Neural cell (in vitro differentiated cells): ENCODE measurements around the gene SPTA1. TPM values are rescaled to one million over a fixed set of nuclear protein-coding genes. Genes with fewer than 3 reads are reported as not detected.

Source experiments
- polyA plus RNA-seq: library from polyadenylated mRNA; depleted of rRNA; stranded (reverse); fragments of >200 nt; gene quantifications from 2 replicates; pipeline ENCODE4 v1.2.3, GENCODE V29; 2014

Gene SPTA1
- polyA plus RNA-seq, 1 donor from 2014 or later: not detected

Other genes with a start within 250 kb of the SPTA1 start
- not detected in 2 replicates for gene OR10K1, start 224.9 kb downstream of the SPTA1 start, polyA plus RNA-seq
- gene OR10R2, start 214.5 kb downstream of the SPTA1 start, polyA plus RNA-seq: not detected in 2 replicates
- gene OR6Y1, start 132.3 kb downstream of the SPTA1 start, polyA plus RNA-seq: not detected in 2 replicates
- not detected in 2 replicates for gene OR6P1, start 116.1 kb downstream of the SPTA1 start, polyA plus RNA-seq
- gene OR10X1, start 106.8 kb downstream of the SPTA1 start, polyA plus RNA-seq: not detected in 2 replicates
- gene OR10Z1, start 81.4 kb downstream of the SPTA1 start, polyA plus RNA-seq: not detected in 2 replicates
- not detected in 2 replicates for gene OR6K2, start 13.9 kb upstream of the SPTA1 start, polyA plus RNA-seq
- gene OR6K3, start 34.0 kb upstream of the SPTA1 start, polyA plus RNA-seq: not detected in 2 replicates
- gene OR6K6, start 68.0 kb upstream of the SPTA1 start, polyA plus RNA-seq: not detected in 2 replicates
- not detected in 2 replicates for gene OR6N1, start 85.5 kb upstream of the SPTA1 start, polyA plus RNA-seq
- gene OR6N2, start 94.5 kb upstream of the SPTA1 start, polyA plus RNA-seq: not detected in 2 replicates
- not detected in 2 replicates for gene MNDA, start 144.6 kb upstream of the SPTA1 start, polyA plus RNA-seq
- gene PYHIN1, start 244.8 kb upstream of the SPTA1 start, polyA plus RNA-seq: not detected in 2 replicates